ENCODE measurements around the gene BARHL1.

BARHL1 gene

GRCh38 chr9:132541051-132541450 lies 41.4 kb upstream of the BARHL1 start:
- ChIA-PET POLR2A (no interaction called here), CTCF (no interaction called here)
- DNase-seq (ENCODE audit: extremely low spot score) = no peak
- TF ChIP-seq CTCF (IDR thresholded peaks at IDR 0.05; ENCODE audit: control extremely low read depth, extremely low read depth, low read depth, missing control alignments) = no peak

GRCh38 chr9:132541870-132542830 lies 40.3 kb upstream of the BARHL1 start:
- no peak for TF ChIP-seq CTCF (IDR thresholded peaks at IDR 0.05; ENCODE audit: control extremely low read depth, extremely low read depth, low read depth, missing control alignments)
- CTCF ChIA-PET = no interaction called here
- POLR2A ChIA-PET = no interaction called here
- DNase-seq (ENCODE audit: extremely low spot score) = no peak

DNA sequence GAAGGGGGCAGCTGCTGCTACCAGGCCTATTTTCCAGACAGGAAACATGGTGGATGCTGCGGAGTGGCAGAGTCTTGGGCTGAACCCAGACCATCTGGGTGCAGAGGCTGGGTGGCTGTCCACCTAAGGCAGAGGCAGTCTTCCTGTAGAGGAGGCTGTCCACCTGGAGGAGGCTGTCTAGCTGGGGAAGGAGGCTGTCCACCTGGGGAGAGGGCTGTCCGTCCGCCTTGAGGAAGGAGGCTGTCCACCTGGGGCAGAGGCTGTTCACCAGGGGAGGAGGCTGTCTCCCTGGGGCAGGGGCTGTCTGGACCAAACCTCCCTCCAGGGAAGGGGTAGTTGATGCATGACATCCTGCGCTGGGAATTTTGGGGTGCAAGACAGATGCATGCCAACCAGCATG lies 39.2 kb upstream of the BARHL1 start:
- POLR2A ChIA-PET = no interaction called here
- no peak for DNase-seq (ENCODE audit: extremely low spot score)
- CTCF ChIA-PET = no interaction called here
- no peak for TF ChIP-seq CTCF (IDR thresholded peaks at IDR 0.05; ENCODE audit: control extremely low read depth, extremely low read depth, low read depth, missing control alignments)

- no peak for DNase-seq (ENCODE audit: extremely low spot score)
- POLR2A ChIA-PET = no interaction called here
- no peak for TF ChIP-seq CTCF (IDR thresholded peaks at IDR 0.05; ENCODE audit: control extremely low read depth, extremely low read depth, low read depth, missing control alignments)
- CTCF ChIA-PET = no interaction called here
Measured at GRCh38 chr9:132543960-132544359, 38.4 kb upstream of the BARHL1 start.

DNA sequence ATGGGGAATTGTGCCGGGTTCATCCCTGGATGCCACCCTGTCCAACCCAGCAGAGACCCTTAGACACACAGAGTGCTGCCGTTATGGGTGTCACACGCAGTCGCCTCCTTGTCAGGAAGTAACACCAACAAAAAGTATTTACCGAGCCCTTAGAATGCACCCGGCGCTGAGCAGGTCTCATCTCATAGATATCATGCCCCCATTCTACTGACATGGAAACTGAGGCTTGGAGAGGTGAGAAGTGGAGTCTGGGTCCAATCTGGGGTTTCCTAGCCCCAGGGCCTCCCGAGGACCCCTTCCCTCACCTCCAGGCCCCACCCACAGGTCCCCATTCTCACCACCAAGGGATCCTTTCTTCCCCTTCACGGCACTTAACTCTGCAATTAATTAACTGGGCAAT lies 36.8 kb upstream of the BARHL1 start:
- ChIA-PET POLR2A (no interaction called here), CTCF (no interaction called here)
- no peak for TF ChIP-seq CTCF (IDR thresholded peaks at IDR 0.05; ENCODE audit: control extremely low read depth, extremely low read depth, low read depth, missing control alignments)
- DNase-seq (ENCODE audit: extremely low spot score) = no peak

DNA sequence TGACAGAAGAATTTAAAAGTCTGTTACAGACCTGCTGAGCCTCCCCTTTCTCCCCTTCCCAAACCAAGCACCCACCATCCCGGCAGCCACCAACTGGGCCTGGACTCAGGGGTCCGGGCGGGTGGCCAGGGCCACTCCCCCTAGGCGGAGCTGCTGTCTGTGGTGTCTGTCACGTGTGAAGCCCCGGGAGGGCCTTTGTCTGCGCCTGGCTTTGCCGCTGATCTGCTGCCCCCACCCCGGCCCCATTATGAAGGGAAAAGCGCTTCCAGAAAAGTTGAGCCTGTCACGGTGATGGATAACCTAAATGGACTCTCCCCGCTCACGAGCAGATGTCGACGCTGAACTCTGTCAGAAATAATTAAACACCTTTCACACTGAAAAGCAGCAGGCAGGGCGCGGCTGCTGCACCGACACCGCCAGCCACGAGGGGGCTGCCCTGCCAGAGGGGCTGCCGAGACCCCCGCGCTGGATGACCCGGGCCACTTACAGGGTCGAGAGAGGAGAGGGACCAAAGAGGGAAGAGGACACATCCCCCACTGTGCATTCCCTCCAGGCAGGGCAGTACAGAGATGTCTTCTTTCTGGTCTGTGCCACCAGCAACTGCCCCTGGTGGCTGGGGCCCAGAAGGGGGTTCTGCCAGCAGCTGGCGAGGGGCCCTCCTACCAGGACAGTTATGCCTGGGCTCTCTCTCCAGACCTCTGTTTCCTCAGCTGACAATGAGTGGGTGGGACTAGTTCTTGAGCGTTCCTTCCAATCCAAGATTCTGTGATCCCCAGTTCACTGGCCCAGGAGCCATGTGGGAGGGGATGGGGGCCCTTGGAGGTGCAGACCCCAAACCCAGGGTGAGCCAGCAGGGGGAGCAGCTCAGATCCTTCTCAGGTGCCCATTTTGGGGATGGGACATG lies 36.0 kb upstream of the BARHL1 start:
- TF ChIP-seq CTCF (IDR thresholded peaks at IDR 0.05; ENCODE audit: control extremely low read depth, extremely low read depth, low read depth, missing control alignments) = no peak
- no peak for DNase-seq (ENCODE audit: extremely low spot score)
- ChIA-PET POLR2A (no interaction called here), CTCF (no interaction called here)

Data from GM10248 (cell line).